GM18508 (cell line): ENCODE data around the gene SLC26A11.
"Not testable (repeated sequence)": the region's sequence is repeated elsewhere in the genome, so short reads cannot be mapped to it uniquely, and the experiment has no call there.

Experiments used
- ATAC-seq: cut with Tn5 transposase; IDR thresholded peaks from one replicate; pipeline ENCODE4 v1.9.1; 2021; ENCODE audit warnings: moderate number of reproducible peaks; ENCODE audit not compliant: insufficient read depth, unreplicated experiment

SLC26A11 gene

GRCh38 chr17:80195671-80196529 is 24.3 kb upstream of the SLC26A11 start:
- no peak for ATAC-seq

- no peak for ATAC-seq
Observed at GRCh38 chr17:80196652-80197051, 23.6 kb upstream of the SLC26A11 start.

GRCh38 chr17:80198144-80198661 is 22.0 kb upstream of the SLC26A11 start:
- no peak for ATAC-seq

- ATAC-seq, result not testable (repeated sequence)
Observed at GRCh38 chr17:80199295-80199694, 20.9 kb upstream of the SLC26A11 start.

- no peak for ATAC-seq
Observed at GRCh38 chr17:80201446-80201845, 18.8 kb upstream of the SLC26A11 start.

- no peak for ATAC-seq
Observed at GRCh38 chr17:80202197-80202596, 18.0 kb upstream of the SLC26A11 start.

GRCh38 chr17:80203471-80203963 is 16.7 kb upstream of the SLC26A11 start:
- ATAC-seq, result no peak

- ATAC-seq, result no peak
Observed at GRCh38 chr17:80204626-80205468, 15.4 kb upstream of the SLC26A11 start.

GRCh38 chr17:80205811-80206210 is 14.4 kb upstream of the SLC26A11 start:
- no peak for ATAC-seq

- no peak for ATAC-seq
Observed at GRCh38 chr17:80208050-80208449, 12.2 kb upstream of the SLC26A11 start.

- no peak for ATAC-seq
Observed at GRCh38 chr17:80209765-80210164, 10.5 kb upstream of the SLC26A11 start.

GRCh38 chr17:80210348-80211108 is 9.7 kb upstream of the SLC26A11 start:
- ATAC-seq, result no peak

- ATAC-seq, result no peak
Observed at GRCh38 chr17:80212109-80212508, 8.1 kb upstream of the SLC26A11 start.

GRCh38 chr17:80212511-80212910 is 7.7 kb upstream of the SLC26A11 start:
- ATAC-seq, result no peak

- ATAC-seq, result no peak
Observed at GRCh38 chr17:80212962-80213642, 7.1 kb upstream of the SLC26A11 start.

- no peak for ATAC-seq
Observed at GRCh38 chr17:80213643-80213975, 6.6 kb upstream of the SLC26A11 start.

GRCh38 chr17:80214012-80214877 is 6.0 kb upstream of the SLC26A11 start:
- ATAC-seq, result no peak

GRCh38 chr17:80214878-80215210 is 5.4 kb upstream of the SLC26A11 start:
- ATAC-seq, result no peak
